HG03469 (cell line): ENCODE data around the gene EFS.
"Not testable (repeated sequence)": the region's sequence is repeated elsewhere in the genome, so short reads cannot be mapped to it uniquely, and the experiment has no call there.

Experiments
- ATAC-seq: cut with Tn5 transposase; IDR thresholded peaks from one replicate; pipeline ENCODE4 v1.9.1; 2021; ENCODE audit warnings: mild to moderate bottlenecking, moderate library complexity, moderate number of reproducible peaks; ENCODE audit not compliant: unreplicated experiment

The EFS gene

DNA sequence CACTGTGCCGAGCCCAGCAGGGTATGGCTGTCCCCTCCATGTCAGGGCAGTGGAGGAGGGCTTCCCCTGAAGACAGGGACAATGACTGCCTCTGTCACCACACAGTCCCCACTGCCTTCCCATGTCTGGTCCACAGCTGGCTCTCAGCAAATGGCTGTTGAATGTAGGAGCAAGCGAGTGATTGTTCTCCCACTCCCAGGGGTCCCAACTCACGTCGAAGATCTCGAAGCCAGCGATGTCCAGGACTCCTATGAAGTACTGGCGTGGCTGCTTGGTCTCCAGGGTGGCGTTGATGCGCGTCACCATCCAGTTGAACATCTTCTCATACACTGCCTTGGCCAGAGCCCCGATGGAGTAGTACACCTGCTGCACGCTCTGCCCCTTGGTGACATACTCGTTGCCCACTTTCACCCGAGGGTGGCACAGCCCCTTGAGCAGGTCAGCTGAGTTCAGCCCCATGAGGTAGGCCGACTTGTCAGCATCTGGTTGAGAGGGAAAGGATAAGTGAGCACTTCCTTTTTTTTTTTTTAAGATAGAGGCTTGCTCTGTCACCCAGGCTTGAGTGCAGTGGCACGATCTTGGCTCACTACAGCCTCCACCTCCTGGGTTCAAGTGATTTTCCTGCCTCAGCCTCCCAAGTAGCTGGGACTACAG lies 35.7 kb upstream of the EFS start:
- not testable (repeated sequence) for ATAC-seq

DNA sequence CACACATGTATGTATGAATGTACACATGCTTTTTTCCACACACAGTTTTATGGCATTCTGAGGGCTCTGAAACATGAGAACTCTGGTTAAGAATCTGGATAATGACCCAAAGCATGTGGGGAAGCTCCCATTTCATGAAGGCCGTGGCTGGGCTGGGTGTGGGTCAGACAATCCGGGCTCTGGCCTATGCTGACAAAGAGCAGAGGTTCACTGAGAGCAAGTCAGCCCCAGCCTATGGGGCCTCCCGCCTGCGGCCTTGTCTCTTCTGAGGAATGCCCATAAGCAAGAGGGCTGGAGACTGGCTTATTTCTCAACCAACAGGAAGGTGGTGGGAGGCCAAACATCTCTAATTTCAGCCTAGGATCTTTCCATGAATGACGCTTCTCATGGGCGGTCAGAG lies 34.6 kb upstream of the EFS start:
- ATAC-seq, result no peak

DNA sequence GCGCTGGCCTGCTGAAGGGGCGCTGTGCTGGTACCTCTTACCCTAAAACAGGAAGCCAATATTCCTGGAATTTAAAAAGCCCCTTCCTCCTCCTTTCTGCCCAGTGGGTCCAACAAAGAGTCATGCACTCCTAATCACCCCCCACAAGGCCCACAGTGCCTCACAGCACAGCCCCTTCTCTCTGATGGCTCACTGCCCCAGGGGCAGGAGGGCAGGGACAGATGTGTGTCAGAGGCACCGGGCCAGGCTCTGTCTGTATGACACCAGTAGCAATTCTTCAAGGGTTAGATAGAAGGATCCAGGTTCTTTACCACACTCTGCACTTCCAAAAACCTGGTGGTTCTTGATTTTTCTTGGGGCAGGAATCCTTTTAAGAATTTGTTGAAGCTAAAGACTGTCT lies 34.2 kb upstream of the EFS start:
- ATAC-seq, result no peak

DNA sequence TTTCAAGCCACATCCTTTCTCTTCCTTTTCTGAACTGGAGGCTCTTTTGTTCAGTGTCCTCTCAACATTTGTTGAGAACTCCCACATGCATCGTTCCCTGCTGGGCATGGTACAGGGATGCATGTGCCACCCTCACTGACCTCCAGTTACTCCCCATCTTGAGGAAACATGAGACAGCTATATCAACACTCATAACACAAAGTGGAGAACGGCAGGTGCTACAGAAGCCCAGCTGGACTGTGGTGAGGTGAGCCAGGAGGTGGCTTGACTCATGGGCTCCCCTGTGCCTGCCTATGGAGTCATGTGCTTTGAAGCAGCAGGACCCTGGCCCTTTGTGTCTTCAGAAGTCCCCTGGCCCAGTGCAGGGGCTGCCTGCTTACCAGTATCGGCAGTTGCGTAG lies 33.4 kb upstream of the EFS start:
- ATAC-seq, result no peak

DNA sequence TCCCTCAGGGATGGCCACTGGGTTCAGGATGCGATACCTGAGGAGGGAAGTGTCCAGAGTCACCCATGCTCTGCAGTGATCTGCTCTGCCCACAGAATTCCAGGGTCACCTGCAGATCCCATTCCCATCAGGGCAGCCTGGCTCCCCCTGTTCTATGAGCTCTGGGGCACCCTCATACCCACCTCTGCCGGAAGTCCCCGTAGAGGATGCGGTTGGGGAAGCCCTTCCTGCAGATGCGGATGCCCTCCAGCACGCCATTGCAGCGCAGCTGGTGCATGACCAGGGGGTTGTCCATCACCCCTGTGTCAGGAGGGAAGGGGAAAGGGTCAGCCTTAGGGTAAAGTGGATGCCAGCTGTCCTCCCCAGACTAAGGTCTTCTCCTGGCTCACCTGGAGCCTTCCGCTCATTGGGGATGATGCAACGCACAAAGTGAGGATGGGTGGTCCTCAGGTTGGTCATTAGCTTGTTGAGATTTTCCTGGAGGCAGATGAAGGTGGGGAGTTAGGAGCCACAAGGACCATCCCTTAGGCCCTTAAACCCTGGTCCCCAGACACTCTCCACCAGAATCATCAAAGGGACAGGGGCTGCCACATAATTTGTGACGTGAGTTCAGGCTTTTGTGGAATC lies 31.9 kb upstream of the EFS start:
- no peak for ATAC-seq

DNA sequence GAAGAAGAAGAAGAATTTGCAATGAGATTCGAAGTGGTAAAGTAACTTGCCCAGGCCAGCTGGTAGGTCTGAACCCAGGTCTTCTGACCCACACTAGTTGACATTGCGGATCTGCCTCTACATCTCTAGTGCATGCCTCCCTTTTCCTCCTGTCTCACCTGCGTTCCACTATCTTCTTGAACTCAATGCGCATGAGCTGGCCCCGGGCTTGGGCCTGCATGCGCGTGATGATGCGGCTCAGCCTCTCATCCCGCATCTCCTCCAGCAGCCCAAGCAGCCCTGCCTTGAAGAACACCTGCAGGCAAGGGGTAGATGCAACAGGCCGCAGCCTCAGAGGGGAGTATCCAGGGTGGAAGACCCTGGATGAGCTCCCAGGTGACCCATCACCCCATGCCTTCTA lies 31.2 kb upstream of the EFS start:
- no peak for ATAC-seq

DNA sequence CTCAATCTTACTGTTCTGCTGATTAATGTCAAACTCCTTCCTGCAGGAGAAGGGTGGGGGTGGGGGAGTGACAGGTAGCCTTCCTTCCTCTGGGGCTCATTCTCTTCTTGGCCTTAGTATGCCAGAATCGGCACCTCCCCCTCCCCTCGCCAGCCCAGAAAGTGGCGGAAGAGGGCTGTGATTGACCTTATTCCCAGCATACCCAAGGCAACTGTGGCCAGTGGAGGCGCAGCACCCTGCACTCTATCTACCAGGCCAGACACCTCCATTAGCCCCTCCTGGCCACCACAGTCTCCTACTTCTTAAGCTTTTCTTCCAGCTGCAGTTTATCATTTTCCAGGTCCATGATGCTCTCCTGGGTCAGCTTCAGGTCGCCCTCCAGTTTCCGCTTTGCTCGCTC lies 27.6 kb upstream of the EFS start:
- no peak for ATAC-seq

DNA sequence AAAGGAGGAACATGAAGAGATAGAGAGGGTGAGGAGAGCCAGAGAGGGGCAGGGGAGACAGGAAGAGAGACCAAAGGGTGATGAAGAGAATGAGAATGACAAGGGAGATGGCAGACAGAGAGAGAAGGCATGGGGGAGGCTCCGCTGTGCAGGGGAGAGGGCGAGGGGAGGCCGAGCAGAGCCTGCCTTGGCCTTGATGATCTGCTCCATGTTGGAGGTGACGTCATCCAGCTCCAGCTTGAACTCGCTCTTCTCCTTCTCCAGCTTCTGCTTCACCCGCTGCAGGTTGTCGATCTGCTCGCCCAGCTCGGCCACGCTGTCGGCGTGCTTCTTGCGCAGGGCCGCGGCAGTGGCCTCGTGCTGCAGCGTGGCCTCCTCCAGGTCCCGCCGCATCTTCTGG lies 24.9 kb upstream of the EFS start:
- ATAC-seq, result not testable (repeated sequence)

DNA sequence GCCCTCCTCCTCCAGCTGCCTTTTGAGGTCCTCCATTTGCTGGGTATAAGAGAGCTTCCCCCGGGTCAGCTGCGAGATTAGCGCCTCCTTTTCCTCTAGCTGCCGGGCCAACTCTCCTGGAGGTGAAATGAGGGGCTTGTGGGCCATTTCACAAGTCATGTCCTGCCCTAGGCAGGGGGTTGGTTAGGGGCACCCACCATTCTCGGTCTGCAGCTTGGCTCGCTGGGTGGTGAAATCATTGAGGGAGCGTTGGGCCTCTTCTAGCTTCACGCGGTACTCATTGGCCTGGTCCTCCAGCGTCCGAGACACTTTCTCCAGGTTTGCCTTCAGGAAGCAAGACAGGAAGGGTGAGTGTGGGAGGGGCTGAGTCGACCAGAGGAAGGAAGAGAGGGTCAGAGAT lies 24.4 kb upstream of the EFS start:
- ATAC-seq, result no peak

DNA sequence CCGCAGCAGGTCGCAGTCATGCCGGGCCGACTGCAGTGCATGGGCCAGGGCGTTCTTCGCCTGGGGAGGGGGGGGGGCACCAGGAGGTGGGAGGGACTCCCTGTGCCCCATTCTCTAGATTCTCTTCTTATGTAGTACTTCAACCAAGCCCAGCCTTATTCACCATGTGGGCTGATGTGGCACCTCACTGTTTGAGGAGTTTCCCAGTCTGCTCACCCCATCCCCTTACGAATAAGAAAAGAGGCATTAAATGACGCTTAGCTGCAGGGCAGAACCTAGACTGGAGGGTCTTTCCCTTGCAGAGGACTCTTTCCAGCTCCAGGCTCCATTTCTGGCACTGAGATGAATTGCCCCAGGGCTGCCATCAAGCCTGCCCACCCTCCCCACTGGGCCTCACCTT lies 24.0 kb upstream of the EFS start:
- ATAC-seq, result no peak

DNA sequence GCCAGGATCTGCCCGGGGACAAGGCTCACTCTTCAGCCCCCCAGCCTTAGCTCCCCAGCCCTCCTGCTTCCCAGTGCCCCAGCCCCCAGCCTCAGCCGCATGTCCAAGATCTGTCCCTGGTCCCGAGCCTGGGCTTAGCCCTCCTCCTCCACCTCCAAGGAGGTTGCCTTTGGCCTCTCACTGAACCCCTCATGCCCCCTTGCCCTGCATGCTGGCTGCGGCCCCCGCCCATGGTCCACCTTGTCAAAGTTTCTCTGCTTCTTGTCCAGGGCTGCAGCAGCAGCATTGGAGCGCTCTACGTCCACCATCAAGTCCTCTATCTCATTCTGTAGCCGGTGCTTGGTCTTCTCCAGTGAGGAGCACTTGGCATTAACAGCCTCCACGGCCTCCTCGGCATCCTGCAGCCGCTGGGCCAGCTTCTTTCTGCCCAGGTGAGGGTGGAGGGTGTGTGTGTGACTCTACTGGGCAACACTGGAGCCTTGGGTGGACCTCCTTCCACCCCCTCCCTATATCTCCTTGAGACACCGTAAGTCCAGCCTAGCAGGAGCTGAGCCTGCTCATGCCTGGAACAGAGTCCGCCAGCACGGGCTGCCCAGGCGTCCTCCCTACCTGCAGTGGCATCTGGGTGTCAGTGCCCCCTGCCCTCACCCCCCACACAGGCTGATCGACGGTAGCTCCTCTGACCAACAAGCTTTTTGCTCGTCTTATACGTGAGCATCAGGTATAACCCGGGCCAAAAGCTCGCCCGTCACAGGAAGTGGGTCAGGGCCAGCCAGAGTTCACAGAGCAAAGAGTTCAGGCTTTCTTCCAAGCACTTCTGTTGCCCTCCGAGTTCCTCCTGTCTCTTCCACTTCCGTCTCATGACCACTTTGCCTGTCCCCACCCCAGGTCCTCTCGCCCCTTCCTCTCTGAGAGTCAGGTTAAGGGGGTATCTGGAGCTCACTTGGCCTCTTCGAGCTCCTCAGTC lies 23.2 kb upstream of the EFS start:
- ATAC-seq, result no peak

DNA sequence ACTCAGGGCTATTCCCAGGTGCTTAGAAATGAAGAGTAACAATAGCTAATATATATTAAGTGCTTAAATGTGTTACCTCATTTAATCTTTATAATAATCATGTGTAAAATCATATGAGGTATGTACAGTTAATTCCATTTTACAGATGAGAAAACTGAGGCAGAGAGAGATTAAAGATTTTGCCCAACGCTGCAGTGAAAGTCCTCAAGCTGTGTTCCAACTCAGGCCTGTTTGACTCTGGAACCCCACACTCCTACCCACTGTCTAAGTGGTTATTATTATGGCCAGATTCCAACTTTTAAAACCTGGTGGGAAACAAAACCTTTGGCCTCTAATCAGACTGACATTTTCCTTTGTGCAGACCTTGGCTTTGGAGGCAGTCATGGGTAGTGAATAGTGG lies 22.0 kb upstream of the EFS start:
- no peak for ATAC-seq

DNA sequence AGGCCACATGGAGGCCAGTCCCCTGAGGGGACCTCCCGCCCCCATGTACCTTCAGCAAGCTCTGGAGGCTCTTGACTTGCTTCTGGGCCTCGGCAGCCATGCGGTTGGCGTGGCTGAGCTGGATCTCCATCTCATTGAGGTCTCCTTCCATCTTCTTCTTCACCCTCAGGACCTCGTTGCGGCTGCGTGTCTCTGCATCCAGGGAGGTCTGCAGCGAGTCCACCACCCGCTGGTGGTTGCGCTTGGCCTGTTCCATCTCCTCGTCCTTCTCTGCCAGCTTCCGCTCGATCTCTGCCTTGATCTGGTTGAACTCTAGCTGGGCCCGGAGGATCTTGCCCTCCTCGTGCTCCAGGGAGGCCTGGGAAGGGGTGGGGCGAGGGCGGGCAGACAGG lies 21.3 kb upstream of the EFS start:
- ATAC-seq, result not testable (repeated sequence)

DNA sequence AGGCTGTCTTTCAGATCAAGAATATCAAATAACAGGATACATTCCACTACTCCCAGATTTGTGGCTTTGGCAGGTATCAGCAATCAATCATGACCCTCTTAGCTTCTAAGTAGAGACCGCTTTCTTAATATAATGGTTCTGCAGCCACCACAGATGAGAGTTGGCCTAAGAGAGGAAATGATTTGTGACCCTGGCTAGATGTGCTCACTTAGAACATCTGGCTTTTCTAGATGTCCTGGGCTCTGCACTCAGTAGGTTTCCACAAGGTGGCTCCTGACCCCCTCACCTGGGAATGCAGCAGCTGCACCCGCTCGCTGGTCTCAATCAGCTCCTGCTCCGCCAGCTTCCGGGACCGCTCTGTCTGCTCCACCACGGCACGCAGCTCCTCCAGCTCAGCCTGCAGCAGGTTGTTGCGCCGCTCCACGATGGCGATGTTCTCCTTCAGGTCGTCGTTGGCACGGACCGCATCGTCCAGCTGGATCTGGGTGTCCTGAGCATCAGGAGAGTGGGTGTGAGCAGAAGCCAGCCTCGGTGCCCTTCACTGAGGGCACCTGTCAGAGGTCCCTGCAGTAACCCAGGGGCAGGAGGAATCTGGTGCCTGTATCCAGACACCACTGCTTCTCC lies 20.8 kb upstream of the EFS start:
- no peak for ATAC-seq

DNA sequence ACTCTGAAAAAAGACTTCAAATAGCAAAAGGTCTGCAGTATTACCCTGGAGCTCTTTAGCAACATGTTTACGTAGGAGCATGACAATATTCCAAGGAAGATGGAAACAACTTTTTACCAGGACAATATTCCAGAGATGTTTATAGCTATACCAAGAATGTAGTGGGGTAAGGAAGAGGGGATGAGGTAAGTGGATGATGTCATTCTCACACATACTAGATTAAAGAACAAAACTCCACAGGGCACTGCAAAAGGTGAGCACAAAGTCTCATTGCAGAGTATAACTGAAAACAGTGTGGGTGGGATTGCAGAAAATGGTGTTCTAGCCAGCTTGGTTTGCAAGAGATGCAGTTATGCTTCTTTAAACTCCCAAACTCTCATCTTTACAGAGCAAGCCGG lies 20.3 kb upstream of the EFS start:
- ATAC-seq, result no peak

DNA sequence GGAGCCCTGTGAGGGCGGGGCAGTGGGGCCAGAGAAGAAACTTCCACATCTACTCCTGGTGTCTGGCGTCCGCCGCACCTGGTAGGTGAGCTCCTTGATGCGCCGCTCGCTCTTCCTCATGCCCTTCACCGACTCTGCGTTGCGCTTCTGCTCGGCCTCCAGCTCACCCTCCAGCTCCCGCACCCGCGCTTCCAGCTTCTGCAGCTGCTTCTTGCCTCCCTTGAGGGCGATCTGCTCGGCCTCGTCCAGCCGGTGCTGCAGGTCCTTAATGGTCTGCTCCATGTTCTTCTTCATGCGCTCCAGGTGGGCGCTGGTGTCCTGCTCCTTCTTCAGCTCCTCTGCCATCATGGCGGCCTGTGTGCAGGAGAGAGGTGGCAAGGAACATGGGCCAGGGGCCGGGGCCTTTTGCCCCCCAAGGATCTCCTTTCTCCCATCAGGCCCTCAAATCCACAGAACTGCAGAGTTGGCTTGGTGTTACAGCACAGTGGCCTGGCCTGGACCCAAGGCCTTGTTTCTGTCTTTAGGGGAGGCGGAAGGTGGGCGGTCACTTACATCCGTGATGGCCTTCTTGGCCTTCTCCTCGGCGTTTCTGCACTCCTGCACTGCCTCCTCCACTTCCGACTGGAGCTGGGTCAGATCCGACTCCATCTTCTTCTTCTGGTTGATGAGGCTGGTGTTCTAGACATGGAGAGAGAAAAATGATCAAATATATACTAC lies 19.6 kb upstream of the EFS start:
- no peak for ATAC-seq

DNA sequence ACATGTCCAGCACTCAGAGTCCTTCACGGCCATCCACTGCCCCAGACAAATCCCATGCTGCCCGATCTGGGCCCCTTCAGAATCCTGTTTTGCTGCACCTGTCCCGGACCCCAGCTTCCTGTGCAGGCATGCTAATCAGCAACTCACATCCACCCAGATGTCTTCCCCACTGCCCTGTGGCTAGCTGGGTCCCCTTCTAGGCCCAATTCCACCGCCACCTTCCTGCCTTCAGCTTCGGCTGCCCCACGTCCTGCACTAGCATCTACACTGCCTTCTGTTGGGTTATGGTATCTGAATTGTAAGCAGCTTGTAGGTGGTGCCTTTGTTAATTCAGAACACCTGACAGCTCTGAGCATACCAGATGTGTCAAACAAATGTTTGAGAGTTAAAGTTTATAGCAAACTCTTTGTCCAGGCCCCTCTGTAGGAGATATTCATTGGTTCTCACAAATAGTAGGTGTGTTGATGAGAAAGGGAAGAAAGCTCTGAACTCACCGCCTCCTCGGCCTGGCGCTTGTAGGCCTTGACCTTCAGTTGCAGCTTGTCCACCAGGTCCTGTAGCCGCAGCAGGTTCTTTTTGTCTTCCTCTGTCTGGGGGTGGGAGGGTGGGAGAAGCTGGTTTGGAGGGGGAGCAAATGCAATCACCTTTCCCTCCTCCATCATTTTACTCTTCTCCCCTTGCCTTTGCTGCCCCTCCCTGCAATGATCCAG lies 17.9 kb upstream of the EFS start:
- ATAC-seq, result no peak

DNA sequence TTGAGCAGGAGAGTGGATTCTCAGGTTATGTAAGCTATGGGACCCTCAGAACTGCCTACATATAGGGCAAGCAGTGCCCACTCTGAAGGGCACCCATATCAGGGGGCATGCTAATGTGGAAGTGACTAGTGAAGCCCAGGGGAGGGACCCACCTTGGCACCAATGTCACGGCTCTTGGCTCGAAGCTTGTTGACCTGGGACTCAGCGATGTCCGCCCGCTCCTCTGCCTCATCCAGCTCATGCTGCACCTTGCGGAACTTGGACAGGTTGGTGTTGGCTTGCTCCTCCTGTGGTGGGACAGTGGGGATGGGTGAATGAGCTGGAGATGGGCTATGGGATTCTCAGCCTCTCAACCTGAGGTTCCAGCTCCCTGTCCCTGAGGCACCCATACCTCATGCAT lies 17.3 kb upstream of the EFS start:
- ATAC-seq, result no peak

DNA sequence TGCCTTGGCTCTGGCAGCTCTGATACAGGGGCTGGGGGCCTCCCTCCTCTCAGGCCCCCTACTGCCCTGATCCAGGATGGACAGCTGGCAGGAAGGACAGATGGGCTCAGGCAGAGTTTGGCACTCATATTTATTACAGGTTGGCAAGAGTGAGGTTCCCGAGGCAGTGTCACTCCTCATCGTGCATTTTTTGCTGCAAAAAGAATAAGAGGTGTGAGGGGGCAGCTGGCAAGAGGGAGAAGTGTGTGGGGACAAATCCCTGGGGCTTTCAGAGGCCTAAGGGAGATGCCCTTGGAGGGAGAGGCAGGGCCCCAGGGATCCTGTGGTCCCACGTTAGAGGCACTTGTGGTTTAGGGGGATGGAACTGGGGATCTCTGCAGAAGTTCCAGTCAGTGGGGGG lies 16.9 kb upstream of the EFS start:
- no peak for ATAC-seq

DNA sequence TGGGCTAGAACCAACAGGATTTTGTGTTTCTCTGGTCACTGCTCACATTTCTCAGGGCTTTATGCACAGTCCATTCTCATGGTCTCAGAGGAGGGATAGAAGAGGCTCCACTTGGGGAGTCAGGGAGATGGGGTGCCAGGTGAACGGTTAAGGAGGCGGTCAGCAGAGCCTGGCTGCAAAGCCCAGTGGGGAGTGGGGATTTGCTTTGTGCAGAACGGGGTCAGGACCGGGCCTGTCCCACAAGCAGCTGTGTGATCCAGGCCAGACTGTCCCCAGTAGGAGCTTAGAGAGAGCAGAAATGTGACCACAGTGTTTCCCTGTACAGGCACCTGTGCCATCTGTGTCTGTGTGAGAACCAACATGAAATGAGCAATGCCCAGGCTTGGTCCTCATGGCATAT lies 16.0 kb upstream of the EFS start:
- ATAC-seq, result no peak
